WERI-Rb-1 (cell line): ENCODE measurements around the gene GUCY1A2.

Experiments used
- DNase-seq: peaks from one replicate; pipeline ENCODE4 v3.0.0-alpha.2; 2020
- H3K27ac ChIP-seq: fragments of 250-450 bp; sonication (Bioruptor Pico); 2 replicates; pipeline ENCODE4 v1.5.1; 2020; ENCODE audit warnings: mild to moderate bottlenecking, moderate library complexity
- H3K27me3 ChIP-seq: fragments of 250-450 bp; sonication (Bioruptor Pico); 2 replicates; pipeline ENCODE4 v1.5.1; 2021; ENCODE audit warnings: mild to moderate bottlenecking, low read depth, moderate library complexity; ENCODE audit not compliant: insufficient read depth, severe bottlenecking
- H3K36me3 ChIP-seq: fragments of 250-450 bp; sonication (Bioruptor Pico); 2 replicates; pipeline ENCODE4 v1.5.1; 2020; ENCODE audit warnings: mild to moderate bottlenecking, moderate library complexity
- H3K4me3 ChIP-seq: 2 replicates; pipeline ENCODE4 v1.5.1; 2011; ENCODE audit warnings: low read depth, mild to moderate bottlenecking, control low read depth, low read length
- H3K9me3 ChIP-seq: fragments of 250-450 bp; sonication (Bioruptor Pico); 2 replicates; pipeline ENCODE4 v1.5.1; 2021; ENCODE audit warnings: mild to moderate bottlenecking, moderate library complexity; ENCODE audit not compliant: severe bottlenecking
- TF ChIP-seq, protein P1 (sequence below): IDR thresholded peaks from 2 replicates; pipeline ENCODE4 v1.5.1; 2011; ENCODE audit warnings: low read depth, mild to moderate bottlenecking, control low read depth, inconsistent platforms, low read length

The GUCY1A2 gene

DNA sequence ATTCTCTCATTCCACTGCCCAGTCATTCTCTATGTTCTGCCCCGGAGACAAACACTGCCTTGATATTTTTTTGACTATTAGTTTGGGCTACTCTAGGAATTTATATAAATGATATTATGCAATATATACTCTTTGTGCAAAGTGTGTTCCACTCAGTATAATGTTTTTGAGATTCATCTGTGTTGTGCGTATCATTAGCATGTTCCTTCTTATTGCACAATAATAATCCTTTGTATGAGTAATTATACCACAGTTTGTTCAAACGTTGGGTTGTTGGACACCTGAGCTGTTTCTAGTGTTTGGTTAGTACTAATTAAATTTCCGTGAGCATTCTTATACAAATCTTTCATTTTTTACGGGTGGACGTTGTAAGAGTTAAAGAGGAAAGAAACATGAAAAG is 390.6 kb downstream of the GUCY1A2 start:
- Histone ChIP-seq H3K27me3 (no peaks in the 10 kb centered on the region), H3K27ac (no peak overlapping the region), H3K36me3 (no peaks in the 10 kb centered on the region), H3K4me3 (no peak overlapping the region), H3K9me3 (no peaks in the 10 kb centered on the region)
- DNase-seq = no peak
- TF ChIP-seq, protein P1, sequence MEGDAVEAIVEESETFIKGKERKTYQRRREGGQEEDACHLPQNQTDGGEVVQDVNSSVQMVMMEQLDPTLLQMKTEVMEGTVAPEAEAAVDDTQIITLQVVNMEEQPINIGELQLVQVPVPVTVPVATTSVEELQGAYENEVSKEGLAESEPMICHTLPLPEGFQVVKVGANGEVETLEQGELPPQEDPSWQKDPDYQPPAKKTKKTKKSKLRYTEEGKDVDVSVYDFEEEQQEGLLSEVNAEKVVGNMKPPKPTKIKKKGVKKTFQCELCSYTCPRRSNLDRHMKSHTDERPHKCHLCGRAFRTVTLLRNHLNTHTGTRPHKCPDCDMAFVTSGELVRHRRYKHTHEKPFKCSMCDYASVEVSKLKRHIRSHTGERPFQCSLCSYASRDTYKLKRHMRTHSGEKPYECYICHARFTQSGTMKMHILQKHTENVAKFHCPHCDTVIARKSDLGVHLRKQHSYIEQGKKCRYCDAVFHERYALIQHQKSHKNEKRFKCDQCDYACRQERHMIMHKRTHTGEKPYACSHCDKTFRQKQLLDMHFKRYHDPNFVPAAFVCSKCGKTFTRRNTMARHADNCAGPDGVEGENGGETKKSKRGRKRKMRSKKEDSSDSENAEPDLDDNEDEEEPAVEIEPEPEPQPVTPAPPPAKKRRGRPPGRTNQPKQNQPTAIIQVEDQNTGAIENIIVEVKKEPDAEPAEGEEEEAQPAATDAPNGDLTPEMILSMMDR = no peak

DNA sequence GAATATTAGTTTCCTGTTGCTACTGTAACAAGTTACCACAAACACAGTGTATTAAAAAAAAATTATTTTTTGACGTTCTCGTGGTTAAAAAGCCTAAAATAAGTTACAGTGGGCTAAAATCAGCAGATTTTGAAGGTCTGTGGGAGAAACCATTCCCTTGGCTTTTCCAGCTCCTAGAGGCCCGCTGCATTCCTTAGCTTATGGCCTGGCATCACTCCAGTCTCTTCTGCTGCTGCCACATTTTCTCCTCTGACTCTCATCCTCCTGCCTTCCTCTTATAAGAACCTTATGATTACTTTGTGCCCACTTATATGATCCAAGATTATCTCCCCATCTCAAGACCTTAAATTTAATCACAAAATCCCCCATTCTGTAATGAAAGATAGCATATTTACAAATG is 392.7 kb downstream of the GUCY1A2 start:
- Histone ChIP-seq H3K36me3 (no peaks in the 10 kb centered on the region), H3K27ac (no peak overlapping the region), H3K4me3 (no peak overlapping the region), H3K27me3 (no peaks in the 10 kb centered on the region), H3K9me3 (no peaks in the 10 kb centered on the region)
- TF ChIP-seq, protein P1 = no peak
- DNase-seq = no peak

DNA sequence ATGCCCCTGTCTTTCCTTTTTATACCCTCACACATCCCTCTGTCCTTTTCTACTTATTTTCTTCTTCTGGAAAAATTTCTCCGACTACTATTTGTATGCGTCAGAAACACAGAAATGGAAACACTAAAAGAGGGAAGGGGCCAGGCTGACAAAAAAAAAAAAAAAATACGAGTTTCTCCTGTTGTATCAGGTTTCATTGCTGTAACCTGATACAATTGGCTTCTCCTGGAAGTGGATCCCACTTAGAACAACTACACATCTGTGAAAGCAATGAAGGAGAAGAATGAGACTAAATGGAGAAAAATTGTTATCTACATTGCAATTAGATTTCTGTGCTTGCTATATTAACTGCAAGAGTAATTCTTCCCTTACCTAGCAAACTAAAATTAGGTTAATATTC is 393.9 kb downstream of the GUCY1A2 start:
- H3K4me3 ChIP-seq = no peak overlapping the region
- H3K36me3 ChIP-seq = no peaks in the 10 kb centered on the region
- no peak for DNase-seq
- no peaks in the 10 kb centered on the region for H3K27me3 ChIP-seq
- TF ChIP-seq, protein P1 = no peak
- no peaks in the 10 kb centered on the region for H3K9me3 ChIP-seq
- no peak overlapping the region for H3K27ac ChIP-seq
